Stimulated activated CD8-positive, alpha-beta memory T cell treated with anti-CD3 and anti-CD28 coated beads, Interleukin-2, amount 100 ng/mL, for 48 hours (primary cell): Measurements from ENCODE around the gene FOLR1.
A peak's percentile ranks its signal among the peaks of the same experiment; 100 is the strongest.

ENCODE experiments used
- DNase-seq, 2 donors: peaks; one replicate each; pipeline ENCODE4 v3.0.0-alpha.2; 2020; ENCODE audit warnings: low read depth in 2 of 2

The FOLR1 gene

DNA sequence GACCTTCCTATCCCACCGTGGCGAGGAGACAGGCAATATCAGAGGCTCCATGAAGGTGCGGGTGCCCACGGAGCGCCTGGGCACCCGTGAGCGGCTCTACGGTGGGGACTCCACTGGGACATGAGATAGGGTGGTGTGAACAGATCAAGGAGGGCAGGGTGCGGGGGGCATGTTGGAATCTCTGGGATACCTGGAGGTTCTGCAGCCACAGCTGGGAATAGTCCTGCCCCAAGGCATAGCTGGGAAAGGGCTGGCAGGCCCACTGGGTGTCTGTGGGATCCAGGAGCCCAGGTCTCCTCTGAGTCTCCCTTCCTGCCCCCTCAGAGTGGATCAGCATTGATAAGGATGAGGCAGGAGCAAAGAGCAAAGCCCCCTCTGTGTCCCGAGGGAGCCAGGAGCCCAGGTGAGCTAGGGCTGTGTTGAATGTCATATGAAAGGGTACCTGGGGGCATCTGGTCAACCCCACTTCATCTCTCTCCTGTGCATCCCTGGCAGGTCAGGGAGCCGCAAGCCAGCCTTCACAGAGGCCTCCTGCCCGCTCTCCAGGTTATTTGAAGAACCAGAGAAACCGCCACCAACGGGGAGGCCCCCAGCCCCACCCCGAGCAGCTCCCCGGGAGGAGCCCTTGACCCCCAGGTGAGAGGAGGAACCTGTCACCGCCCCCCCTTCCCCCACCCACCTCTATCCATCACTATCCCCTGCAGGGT is 43.6 kb downstream of the FOLR1 start:
- DNase-seq: no peak

DNA sequence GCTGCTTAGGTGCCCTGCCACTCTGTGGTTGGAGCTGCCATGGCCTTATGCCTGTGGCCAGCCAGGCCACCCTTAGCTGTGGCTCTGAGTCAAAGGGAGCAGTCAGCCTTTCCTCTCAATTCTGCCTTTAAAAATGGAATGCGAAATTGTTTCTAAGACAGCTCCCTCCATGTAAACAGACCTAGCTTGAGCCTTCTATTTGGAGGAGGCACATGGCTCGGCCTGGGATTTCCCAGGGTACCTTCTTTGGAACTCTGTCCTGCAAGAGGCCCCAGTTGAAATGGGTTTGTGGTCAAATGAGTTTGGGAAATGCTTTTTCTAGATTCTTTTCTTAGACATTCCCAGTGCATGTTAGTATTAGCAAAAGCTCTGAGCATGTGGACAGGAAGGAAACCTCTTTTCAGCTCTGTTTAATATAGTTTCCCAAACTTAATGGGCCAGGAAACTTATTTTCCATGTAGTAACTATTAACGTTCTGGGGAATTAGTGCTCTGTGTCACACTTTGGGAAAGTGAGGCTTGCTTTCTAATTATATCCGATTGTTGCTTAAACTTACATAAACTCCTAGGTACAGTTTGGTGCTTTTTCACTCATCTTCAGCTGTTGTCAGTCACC is 44.2 kb downstream of the FOLR1 start:
- no peak for DNase-seq

GRCh38 chr11:72236774-72237111 is 44.8 kb downstream of the FOLR1 start:
- DNase-seq: no peak

- DNase-seq: no peak
Measured at GRCh38 chr11:72237112-72237931, 45.4 kb downstream of the FOLR1 start.

DNA sequence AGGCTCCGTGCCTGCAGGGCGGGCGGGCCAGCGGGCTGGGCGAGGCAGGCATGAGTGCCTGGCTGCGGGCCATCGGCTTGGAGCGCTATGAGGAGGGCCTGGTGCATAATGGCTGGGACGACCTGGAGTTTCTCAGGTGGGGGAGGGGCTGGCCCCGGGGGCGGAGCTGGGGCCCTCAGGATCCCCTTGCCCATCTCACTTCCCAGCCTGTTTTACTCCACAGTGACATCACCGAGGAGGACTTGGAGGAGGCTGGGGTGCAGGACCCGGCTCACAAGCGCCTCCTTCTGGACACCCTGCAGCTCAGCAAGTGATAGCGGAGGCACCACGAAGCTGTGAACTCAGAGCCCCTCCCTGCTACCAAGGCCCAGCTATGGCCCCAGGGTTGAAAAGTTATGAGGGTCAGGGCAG is 46.1 kb downstream of the FOLR1 start:
- DNase-seq: peak; percentile 36 to 37

DNA sequence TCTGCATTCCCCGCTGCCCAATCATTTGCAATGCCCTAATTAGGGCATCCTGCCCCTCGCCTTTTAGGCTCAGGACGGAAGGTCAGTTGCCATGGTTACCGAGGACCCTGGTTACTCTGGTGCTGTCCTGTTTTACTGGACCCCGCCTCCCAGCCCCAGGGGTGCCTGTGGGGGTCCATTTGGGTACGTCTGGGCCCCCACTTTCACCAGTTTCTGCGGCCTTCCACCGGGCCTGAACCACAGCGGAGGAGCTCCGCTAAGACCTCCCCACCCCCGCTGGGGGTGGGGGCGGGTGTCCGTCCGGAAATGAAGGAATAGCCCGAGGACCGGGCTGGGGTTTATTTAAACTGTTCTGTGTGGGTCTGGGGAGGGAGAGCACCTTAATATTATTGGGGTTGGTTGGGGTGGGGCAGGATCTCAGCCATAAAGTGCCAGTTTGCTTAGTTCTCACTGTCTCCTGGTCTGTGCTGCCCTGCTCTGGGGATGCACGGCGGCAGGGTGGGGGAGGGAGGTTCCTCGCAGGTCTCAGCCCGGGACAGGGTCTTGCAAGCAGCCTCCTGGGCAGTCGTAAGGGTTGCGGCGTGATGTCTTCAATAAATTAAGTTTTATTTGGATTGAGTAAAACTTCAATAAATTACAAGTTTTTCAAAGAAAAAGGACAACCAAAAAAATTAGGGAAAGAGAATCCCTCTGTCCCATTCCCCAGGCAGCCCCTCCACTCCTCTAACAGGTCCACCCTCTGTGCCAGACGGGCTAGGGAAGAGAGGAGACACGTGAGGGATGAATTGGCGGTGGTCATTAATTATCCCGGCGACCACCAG is 46.8 kb downstream of the FOLR1 start:
- DNase-seq: no peak

DNA sequence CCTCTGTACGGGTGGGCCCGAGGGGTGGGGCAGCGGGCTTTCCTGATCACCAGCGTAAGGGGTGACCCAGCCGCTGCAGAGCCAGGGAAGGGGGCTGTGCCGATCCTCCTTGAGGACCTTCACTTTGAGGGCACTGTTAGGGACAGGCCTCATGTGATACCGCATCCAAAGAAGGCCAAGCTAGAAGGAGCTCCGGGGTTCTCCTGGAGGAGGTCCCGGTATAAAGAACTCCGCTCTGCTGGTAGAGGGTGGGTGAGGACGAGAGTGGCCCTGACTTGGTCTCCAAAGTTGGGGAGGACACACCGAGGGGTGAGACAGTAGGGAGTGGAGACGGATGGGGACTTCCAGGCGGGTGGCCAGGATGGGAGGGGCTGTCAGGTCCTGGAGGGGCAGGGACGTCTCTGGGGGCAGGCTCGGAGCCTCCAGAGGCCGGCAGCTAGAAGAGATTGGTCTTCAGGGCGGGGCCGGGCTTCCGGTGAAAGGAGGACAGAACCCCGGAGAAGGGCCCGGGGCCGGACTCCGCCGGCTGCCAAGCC is 47.4 kb downstream of the FOLR1 start:
- no peak for DNase-seq

DNA sequence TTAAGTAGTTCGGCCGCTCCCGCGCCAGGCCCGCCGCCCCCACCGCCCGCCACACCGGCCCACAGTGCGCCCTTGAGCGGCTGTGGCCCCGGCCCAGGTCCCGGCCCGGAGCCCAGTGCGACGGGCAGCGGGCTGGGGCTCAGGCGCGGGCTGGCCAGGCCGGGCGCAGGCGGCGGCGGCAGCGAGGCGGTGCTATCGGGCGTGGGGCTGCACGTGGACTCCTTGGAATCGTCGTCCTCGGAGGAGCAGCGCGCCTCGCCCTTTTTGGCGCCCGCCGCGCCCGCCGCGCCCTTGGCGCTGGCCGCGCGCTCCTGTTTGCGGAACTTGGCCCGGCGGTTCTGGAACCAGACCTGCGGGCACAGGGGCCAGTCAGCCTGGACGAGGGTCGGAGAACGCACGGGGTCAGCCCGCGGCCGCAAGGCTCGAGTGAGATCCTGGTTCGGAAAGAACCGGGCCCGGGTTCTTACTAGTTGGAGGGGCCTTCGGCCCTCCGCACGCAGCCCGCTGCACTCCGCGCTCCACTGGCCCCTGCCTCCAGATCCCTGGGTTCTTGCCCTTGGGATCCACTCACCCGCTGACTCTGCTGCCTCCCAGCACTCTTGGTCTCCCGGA is 48.0 kb downstream of the FOLR1 start:
- no peak for DNase-seq

DNA sequence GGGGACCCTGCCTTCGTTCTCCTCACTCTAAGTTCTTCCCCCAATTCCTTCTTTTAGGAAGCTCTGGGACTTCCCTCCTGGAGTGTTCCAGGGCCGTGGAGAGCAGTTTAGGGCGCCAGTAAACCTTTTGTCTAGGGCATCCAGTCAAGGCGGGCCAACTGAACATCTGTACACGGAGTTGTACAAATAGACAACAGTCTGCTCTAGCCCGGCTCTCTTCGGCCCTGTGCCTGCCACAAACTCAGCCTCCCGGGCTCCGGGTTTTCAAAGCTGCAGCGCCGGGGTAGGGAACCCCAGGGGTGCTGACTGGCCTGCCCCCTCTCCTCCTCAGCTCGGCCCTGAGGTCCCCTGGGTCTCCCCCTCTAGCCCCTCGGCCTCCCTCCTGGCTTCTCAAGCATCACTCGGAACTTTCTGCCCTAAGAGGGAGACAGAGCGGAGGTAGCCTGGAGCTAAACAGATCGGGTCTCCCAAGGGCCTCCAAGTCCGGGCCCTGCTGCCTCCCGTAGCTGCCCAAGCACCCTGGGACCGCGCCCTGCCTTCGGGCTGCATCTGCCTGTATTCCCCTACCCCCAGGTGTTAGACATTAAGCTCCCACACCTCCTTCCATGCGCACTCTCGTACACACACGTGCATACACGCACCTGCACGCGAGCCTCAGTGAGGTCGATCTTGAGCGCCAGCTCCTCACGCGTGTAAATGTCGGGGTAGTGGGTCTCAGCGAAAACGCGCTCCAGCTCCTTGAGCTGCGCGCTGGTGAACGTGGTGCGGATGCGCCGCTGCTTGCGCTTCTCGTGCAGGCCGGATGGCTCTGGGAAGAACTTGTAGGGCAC is 48.7 kb downstream of the FOLR1 start:
- DNase-seq: no peak

DNA sequence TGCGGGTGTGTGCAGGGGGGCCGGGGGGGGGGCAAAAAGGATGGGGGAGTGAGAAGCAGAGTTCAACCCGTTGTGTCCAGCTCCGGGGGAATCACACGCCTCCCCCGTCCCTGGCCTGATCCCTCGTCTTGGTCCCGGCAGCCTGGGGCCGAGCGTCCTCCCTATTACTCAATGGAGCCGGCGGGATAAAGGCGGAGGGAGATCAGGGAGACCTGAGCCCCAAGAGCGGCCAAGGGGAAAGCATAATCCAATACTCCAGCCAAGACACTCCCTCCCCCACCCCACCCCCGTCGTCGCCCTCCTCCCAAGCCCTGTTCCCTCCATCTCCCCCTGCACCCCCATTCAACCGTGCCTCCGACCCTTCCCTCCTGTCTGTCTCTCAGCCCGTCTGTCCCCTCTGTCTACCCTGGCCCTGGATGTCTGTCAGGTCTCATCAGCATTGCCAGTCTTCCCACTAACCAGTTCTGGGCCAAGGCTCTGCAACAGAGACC is 49.4 kb downstream of the FOLR1 start:
- DNase-seq: no peak

DNA sequence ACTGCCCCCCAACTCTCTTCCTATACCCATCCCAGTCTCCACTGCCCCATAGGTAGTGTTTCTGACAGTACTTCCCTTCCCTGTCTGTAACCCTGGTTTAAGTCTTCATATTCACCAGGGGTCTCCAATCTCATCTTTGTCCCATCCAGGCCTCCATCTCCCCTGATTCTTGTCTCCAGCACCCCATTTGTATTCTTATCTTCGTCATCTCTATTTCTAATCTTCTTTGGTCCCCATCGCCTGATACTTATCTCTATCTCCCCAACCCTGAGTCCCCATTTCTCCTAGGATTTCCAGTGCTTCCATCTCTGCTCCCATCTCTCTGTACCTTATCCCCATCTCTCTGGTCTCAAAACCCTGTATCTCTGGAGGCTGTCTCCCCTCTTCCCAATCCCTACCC is 50.2 kb downstream of the FOLR1 start:
- no peak for DNase-seq

DNA sequence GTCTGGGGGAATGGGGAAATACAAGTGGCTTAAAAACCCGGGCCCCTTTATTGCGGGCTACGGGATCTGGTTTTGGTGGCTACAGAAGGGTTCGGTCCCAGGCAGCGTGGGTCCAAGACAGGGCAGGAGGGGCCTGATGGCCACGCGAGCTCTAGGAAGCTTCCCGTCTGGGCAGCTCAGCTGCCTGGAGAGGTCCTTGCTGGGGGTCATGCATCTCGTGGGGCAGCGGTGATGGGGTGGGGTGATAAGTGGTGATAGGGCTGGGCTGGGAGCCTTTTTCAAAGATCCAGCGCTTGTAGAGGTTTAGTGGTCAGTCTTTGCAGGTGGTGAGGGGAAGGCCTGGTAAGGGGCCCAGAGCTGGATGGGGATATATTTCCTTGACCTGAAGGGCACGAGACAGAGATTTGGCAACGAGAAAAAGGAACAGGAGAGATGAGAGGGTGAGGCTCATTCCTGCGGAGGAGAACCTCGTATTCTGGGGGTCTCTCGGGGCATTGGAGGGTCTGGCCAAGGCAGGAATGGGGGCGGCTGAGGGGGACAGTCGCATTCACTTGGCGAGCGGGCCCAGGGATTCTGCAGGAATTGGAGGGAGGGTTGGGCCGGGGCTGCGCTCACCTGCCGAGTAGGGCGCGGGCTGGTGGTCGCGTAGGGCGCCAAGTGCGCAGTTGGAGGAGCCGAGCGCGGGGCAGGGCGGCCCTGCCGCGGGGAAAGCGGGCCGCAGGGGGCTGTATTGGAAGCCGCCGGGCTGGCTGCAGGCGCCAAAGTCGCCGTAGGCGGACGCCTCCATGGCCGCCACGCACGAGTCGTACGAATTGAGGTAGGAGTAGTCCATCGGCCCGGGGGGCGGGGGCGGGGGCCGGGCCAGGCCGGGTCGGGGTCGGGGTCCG is 51.5 kb downstream of the FOLR1 start:
- DNase-seq: no peak

DNA sequence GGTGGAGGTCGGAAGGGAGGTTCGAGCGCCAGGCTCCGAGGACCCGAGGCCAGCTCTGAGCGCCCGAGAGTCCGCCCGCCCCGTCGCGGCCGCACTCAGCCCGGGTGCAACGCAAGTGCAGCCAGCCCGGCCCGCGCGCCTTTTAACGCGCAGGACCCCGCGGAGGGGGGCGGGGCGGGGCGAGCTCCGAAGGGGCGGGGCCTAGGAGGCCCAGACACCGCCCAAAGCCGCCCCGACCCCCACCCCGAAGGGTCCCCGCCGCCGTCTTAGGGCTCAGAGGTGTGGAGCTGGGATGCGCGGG is 52.1 kb downstream of the FOLR1 start, which contains the start of gene PHOX2A:
Gene PHOX2A, minus strand, starts transcription at position 117 of the 301 bp plus-strand sequence. CDS start 172 bp downstream, outside the sequence.
- no peak for DNase-seq

GRCh38 chr11:72244361-72245262 is 52.7 kb downstream of the FOLR1 start:
- no peak for DNase-seq

DNA sequence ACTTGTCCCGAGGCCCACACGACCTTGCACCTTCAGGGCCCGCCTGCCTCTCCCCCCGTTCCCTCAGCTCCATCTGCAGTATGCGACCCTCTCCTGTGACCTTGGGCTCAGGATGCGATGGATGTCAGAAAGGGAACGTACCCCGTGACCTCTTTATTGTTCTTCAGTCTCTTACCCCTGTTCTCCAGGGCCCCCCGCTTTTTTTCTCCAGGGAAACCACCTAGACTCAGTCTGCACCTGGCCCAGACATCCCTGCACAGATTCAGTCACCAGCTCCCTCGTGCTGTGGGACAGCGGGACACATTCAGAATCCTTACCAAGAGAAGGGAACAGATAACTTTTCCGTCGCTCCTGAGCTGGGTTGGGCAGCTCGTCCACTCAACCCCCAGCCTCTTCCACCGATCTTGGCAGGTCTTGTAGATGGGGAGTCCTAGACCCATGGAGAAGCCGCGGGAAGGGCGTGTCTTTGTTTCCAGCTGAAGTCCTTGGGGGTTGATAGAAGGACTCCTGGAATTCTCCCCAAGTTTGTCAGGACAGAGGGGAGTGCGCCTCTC is 53.4 kb downstream of the FOLR1 start:
- DNase-seq: no peak
